NCI-H2171 (cell line): ENCODE data around the gene PRX.

Experiments used
- DNase-seq: peaks from one replicate; lab custom pipeline; 2025; lab: John Stamatoyannopoulos, UW

Gene PRX

GRCh38 chr19:40366697-40367561 is 46.2 kb downstream of the PRX start:
- DNase-seq = no peak

- peak; percentile 73 for DNase-seq
Measured at GRCh38 chr19:40365613-40366401, 47.4 kb downstream of the PRX start.

- no peak for DNase-seq
Measured at GRCh38 chr19:40365010-40365409, 48.2 kb downstream of the PRX start.

- DNase-seq = no peak
Measured at GRCh38 chr19:40363069-40363468, 50.1 kb downstream of the PRX start.

- DNase-seq = no peak
Measured at GRCh38 chr19:40362160-40362559, 51.0 kb downstream of the PRX start.

GRCh38 chr19:40360708-40361241 is 52.4 kb downstream of the PRX start:
- no peak for DNase-seq

- no peak for DNase-seq
Measured at GRCh38 chr19:40360020-40360707, 53.0 kb downstream of the PRX start.

- DNase-seq = no peak
Measured at GRCh38 chr19:40358773-40359172, 54.4 kb downstream of the PRX start.

GRCh38 chr19:40357640-40358039 is 55.5 kb downstream of the PRX start:
- no peak for DNase-seq

GRCh38 chr19:40356681-40357595 is 56.2 kb downstream of the PRX start:
- DNase-seq = no peak

GRCh38 chr19:40355975-40356680 is 57.0 kb downstream of the PRX start:
- DNase-seq = no peak

GRCh38 chr19:40348961-40349507 is 64.1 kb downstream of the PRX start:
- no peak for DNase-seq

- DNase-seq = peak; percentile 99
Measured at GRCh38 chr19:40348125-40348913, 64.9 kb downstream of the PRX start, which contains the start of the genes C19orf47 and PLD3. Gene C19orf47 (minus strand): TSS chr19:40348397. CDS start chr19:40341857, 6,540 bp downstream. Gene PLD3 (plus strand): TSS chr19:40348695. CDS start chr19:40366484, 17,789 bp downstream.

GRCh38 chr19:40344422-40344821 is 68.8 kb downstream of the PRX start:
- DNase-seq = no peak
